Stimulated activated CD8-positive, alpha-beta memory T cell treated with anti-CD3 and anti-CD28 coated beads, Interleukin-12 subunit alpha, Interleukin-12 subunit beta, amount 100 ng/mL, for 24 hours (primary cell): ENCODE measurements around the gene NCKAP5.

ENCODE experiments used
- DNase-seq: peaks from one replicate; pipeline ENCODE4 v3.0.0-alpha.2; 2020; ENCODE audit errors: extremely low read depth

Gene NCKAP5

GRCh38 chr2:133004623-133005022 lies 563.6 kb downstream of the NCKAP5 start:
- no peak for DNase-seq

DNA sequence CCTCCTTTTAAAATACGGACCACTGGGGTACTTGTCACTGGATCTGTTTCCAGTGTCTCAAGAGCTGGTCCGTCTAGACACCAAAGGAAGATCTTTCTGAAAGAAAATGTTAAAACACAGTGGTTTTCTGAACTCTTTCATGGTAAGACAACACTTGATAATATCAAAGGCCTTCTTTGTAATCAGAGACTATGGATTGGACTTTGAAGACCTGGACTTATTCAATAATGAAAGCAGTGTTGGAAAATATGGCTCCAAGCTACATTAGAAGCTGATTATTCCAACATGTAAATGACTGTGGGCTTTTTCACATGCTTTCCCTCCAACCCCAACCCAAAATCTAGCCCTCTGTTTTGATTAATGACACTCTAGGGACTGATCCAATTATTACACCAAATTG lies 568.8 kb downstream of the NCKAP5 start:
- no peak for DNase-seq

DNA sequence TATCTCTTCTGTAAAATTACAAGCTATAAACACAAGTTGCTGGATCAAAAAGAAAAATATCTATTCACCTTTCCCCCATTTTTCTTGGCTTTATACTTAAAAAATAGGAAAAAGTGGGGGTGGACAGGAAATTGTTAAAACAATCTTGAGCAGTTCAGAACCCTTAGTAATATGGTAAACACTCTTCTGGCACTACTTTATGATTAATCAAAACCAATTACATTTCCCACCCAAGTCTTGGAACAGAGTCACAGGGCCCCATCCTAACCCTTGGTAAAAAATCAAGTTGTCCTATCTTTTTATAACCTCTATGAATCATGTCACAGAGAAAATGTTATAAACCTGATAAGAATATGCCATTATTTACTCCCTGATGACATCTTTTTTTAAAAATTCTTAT lies 570.0 kb downstream of the NCKAP5 start:
- DNase-seq = no peak

DNA sequence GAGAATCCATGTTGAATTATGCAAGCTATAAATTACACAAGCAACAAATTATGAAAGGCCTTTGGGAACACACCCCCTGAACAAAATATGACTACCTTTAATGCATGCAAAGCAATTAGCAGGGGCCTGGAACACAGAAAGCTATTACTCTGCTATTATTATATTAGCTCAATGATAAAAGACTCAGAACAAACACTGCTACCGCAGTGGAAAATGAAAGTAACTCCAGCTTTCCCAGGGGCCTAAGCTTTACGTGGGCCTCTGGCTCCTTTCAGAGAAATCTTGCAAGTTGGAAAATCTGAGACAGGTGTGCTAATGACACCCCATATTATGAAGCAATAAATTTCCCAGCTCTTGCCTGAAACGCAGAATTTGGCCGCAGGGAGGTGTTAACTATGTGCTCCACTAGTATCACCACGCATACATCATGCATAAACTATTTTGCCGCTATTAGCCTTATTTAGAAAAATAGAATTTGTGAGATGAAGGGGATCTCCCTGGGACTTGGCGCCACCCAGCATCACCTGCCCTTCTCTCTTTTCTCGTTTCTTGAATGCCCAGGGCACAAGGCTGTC lies 576.7 kb downstream of the NCKAP5 start:
- no peak for DNase-seq

GRCh38 chr2:132984731-132985130 lies 583.5 kb downstream of the NCKAP5 start:
- no peak for DNase-seq

DNA sequence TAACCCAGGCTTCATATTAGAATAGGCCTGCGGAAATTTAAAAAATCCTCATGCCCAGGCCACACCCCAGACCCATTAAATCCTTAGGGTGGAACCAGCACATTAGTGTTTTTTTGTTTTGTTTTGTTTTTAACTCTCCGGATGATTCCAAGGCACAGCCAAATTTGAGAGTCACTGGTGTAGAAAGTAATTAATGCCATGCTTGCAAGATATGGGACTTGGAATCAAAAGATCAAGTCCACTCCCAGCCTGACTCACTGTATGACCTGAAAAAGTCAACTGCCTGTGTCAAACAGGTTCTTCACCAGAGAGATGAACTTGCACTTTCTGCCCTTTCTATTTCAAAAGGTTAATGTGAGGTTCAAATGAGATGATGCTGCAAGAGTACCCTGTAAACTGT lies 588.0 kb downstream of the NCKAP5 start:
- no peak for DNase-seq

- DNase-seq = no peak
These were observed 588.7 kb downstream of the NCKAP5 start for GRCh38 chr2:132979339-132980093.

DNA sequence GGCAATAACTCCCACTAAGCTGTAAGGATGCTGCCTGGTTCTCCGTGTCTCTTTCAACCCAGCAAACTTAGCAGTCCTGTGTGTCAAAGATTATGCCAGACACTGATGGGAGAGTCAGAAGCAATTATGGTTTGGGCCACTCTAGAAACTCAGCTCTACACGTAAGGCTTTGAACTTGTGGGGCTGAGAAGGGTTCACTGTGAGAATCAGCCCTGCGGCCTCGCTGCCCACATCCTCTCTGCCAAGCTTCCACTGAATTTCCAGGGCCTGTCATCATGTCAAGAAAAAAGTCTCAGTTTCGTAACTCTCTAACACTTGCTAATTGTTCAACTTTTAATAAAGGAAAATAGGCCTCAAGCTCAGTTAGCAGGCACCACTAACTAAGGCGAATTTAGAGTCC lies 589.4 kb downstream of the NCKAP5 start:
- no peak for DNase-seq

DNA sequence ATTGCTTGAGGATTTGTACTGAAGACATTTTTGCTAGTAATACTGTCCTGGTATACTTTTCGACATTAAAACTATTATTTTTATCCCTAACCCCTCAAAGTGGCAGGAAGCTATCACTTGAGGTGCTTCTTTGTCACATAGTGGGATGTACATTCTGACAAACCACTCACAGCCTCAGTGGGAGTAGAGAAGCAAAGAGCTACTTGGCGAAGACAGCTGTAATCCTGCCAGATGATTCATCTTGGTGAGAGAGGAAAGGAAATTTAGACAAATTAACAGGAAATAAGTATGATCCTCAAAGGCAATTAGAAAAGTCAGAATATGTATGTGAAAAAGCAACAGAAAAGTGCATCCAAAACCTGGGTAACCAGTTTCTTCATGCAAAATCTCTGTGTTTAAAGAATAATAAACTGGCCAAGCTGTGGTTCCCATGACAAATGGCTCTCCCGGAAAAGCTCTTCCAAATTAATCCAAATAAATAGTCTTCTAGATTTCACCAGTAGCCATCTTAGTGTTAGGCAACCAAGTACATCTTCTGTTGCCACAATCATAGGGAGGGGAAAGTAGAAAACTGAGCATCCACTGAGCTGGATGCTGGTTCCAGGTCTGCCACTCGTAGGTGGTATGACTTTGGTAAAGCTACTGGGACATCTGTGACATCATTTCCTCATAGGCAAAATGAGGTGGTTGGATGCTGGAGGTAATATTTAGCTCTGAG lies 590.3 kb downstream of the NCKAP5 start:
- no peak for DNase-seq

GRCh38 chr2:132975193-132976105 lies 592.8 kb downstream of the NCKAP5 start:
- DNase-seq = no peak

DNA sequence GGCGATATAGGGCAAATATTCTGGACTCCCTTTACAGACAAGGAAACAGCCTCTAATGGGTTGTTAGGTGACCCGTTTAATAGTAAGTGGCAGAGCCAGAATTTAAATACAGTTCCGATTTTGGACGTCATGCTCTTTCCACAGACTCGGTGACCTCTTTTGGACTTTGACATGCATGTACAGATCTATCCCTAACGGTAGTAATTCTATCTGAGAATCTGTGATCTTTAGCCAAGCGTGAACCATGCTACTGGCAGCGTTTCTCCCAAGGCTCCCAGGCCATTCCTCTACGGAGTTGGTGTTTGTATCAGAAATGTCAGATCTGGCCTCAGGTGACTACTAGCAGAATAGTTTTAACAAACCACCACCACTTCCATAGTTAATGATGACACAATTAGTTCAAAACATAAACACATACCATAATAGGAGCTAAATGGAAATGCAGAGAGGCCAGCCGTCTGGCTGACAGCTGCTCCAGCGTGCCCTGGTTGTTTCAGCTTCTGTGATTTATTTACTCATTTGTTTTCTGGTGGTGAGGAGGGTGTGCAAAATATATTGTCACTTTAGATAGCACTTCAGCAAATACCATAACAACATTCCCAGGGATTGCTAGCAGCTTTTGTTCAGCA lies 593.7 kb downstream of the NCKAP5 start:
- no peak for DNase-seq

DNA sequence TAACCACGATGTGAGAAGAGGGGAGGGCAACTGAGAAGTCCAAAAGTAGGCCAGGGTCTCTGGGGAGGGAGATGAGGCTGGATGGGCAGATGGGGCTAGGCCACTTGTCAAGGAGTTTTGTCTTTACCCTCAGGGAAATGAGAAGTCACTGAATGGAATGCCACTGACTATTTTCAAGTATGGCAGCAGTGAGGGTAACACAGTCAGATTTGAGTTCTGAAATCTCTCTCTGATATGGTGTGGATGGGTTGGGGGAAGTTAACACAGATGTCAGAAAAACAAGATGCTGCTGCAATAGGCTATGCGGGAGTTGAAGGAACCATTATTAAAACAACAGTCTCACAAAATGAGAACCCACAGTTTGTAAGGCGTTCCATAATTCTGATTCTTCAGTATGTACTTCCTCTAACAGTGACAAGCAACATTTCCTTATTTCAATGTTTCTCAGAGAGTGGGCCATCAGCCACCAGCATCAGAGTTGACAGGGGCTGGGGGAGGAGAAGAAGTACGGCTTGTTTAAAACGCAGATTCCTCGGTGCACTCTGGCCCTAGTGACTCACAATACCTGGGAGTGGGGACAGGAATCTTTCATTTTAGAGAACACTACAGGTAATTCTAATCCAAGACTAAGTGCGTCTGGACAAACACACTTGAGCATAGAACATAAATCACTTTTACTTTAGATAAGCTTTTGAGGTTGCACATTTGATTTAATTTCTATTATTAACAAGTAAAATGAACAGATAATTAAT lies 596.8 kb downstream of the NCKAP5 start:
- no peak for DNase-seq

- no peak for DNase-seq
These were observed 598.8 kb downstream of the NCKAP5 start for GRCh38 chr2:132969371-132969985.

GRCh38 chr2:132965460-132965859 lies 602.8 kb downstream of the NCKAP5 start:
- DNase-seq = no peak

- no peak for DNase-seq
These were observed 605.1 kb downstream of the NCKAP5 start for GRCh38 chr2:132963161-132963560.

- no peak for DNase-seq
These were observed 609.4 kb downstream of the NCKAP5 start for GRCh38 chr2:132958887-132959286.

DNA sequence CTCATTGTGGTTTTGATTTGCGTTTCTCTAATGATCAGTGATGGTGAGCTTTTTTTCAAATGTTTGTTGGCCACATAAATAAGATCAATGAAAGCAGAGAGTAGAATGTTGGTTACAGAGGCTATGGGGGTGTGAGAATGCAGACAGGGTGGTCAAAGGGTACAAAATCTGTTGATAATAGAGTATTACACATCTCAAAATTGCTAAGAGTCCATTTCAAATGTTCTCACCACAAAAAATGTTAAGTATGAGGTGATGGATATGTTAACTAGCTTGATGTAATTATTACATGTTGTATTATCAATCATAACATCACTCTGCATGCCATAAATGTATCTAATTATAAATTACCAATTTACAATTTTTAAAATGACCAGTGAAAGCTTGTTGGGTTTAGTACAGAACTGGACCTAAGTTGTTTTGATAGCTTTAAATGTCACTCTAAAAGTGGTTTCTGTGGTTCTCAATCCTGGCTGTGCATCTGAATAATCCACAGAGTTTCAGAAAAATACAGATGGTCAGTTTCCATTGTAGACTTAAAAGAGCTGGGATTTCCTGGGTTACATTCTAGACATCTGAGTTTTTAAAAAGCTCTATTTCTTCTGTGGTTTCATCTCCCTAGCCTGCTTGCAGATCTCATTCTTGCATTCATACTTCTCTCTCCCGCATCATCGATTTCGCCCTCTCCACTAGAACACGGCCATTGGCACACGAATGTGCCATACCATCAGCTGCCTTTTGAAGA lies 612.2 kb downstream of the NCKAP5 start:
- DNase-seq = no peak

DNA sequence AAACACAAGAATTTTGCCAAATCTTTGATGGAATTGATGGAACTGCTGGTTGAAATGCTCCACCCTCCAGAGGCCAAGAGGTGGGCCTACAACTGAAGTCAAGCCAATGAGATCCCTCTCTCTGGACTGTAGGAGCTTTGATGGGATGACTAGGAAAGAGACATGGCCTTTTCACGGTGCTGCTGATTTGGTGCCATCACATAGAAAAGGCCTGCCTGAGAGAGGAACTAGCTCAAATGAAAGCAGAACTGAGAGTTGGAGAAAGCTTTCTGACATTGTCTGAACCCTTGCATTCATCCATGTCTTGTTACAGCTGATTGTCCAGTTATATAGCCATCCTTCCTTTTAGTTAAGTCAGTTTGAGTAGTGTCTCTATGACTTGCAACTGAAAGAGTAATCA lies 614.5 kb downstream of the NCKAP5 start:
- DNase-seq = no peak

DNA sequence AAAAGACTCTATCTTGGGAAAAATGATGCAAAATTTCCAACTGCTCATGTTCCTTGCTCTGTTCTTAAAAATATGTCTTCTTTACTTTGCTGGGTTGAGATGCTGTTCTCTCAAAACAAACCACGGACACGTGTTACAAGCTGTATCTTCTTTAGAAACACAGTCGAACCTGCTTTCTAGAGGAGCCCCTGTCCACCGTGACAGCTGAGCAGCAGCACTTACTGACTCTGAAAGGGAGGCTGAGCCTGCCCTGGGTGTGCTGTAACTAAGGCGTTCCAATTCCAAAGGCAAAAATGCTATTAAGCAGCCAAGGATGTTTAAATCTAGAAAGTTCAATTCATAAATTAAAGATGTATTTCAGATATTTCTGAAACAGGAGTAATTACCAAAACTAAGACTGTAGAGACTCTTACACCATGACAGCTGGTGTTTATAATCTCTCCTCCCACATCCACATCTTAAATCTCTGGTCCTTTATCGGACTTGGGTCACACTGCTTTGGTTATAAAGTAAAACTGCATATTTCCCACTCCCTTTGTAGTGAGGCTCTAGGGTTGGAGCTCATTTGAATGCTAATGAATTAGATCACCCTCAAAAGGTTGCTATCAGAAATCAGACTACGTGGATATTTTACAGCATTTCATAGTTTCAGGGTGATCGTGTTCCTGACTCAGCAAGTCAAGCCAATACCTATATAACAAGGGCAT lies 617.1 kb downstream of the NCKAP5 start:
- DNase-seq = no peak
